GM21737 (cell line): Measurements from ENCODE around the gene MYPN.
"Not testable (repeated sequence)": the region's sequence is repeated elsewhere in the genome, so short reads cannot be mapped to it uniquely, and the experiment has no call there.

Source experiments
- ATAC-seq: cut with Tn5 transposase; IDR thresholded peaks from one replicate; pipeline ENCODE4 v1.9.1; 2021; ENCODE audit warnings: mild to moderate bottlenecking, moderate library complexity; ENCODE audit not compliant: unreplicated experiment

MYPN gene

GRCh38 chr10:68109331-68109730 lies at the start of gene MYPN:
TSS of gene MYPN (plus strand) at chr10:68109488. CDS start at chr10:68121439, 11,951 bp downstream.
- ATAC-seq, result no peak

GRCh38 chr10:68067029-68067428 lies 42.3 kb upstream of the MYPN start:
- no peak for ATAC-seq

GRCh38 chr10:68067508-68067907 lies 41.8 kb upstream of the MYPN start:
- no peak for ATAC-seq

- no peak for ATAC-seq
Measured at GRCh38 chr10:68073631-68074030, 35.7 kb upstream of the MYPN start.

GRCh38 chr10:68074031-68074774 lies 35.1 kb upstream of the MYPN start:
- no peak for ATAC-seq

GRCh38 chr10:68074775-68075549 lies 34.3 kb upstream of the MYPN start, which contains the start of gene HERC4:
TSS of gene HERC4 (minus strand) at chr10:68075283. CDS start at chr10:68073108, 2,175 bp downstream.
- ATAC-seq, result peak; percentile 87

GRCh38 chr10:68075550-68076004 lies 33.7 kb upstream of the MYPN start:
- ATAC-seq, result no peak

- ATAC-seq, result not testable (repeated sequence)
Measured at GRCh38 chr10:68076081-68076480, 33.2 kb upstream of the MYPN start.

GRCh38 chr10:68077026-68077425 lies 32.3 kb upstream of the MYPN start:
- no peak for ATAC-seq

GRCh38 chr10:68079434-68079833 lies 29.9 kb upstream of the MYPN start:
- no peak for ATAC-seq

GRCh38 chr10:68080853-68081431 lies 28.3 kb upstream of the MYPN start:
- ATAC-seq, result no peak

GRCh38 chr10:68081916-68082315 lies 27.4 kb upstream of the MYPN start:
- no peak for ATAC-seq

GRCh38 chr10:68082872-68083271 lies 26.4 kb upstream of the MYPN start:
- no peak for ATAC-seq

GRCh38 chr10:68083953-68084352 lies 25.3 kb upstream of the MYPN start:
- no peak for ATAC-seq

- no peak for ATAC-seq
Measured at GRCh38 chr10:68084469-68084868, 24.8 kb upstream of the MYPN start.

- no peak for ATAC-seq
Measured at GRCh38 chr10:68086011-68086410, 23.3 kb upstream of the MYPN start.

- ATAC-seq, result no peak
Measured at GRCh38 chr10:68086910-68087684, 22.2 kb upstream of the MYPN start.

GRCh38 chr10:68087685-68088401 lies 21.4 kb upstream of the MYPN start:
- ATAC-seq, result no peak

GRCh38 chr10:68088740-68089139 lies 20.5 kb upstream of the MYPN start:
- no peak for ATAC-seq

GRCh38 chr10:68090586-68090985 lies 18.7 kb upstream of the MYPN start:
- no peak for ATAC-seq
